Fibroblast of gingiva (primary cell): ENCODE measurements around the gene LSM2.
"Not testable (repeated sequence)": the region's sequence is repeated elsewhere in the genome, so short reads cannot be mapped to it uniquely, and the experiment has no call there.

Source experiments
- DNase-seq: peaks from one replicate; pipeline ENCODE4 v3.0.0-alpha.2; 2011; ENCODE audit warnings: low read depth

Gene LSM2

DNA sequence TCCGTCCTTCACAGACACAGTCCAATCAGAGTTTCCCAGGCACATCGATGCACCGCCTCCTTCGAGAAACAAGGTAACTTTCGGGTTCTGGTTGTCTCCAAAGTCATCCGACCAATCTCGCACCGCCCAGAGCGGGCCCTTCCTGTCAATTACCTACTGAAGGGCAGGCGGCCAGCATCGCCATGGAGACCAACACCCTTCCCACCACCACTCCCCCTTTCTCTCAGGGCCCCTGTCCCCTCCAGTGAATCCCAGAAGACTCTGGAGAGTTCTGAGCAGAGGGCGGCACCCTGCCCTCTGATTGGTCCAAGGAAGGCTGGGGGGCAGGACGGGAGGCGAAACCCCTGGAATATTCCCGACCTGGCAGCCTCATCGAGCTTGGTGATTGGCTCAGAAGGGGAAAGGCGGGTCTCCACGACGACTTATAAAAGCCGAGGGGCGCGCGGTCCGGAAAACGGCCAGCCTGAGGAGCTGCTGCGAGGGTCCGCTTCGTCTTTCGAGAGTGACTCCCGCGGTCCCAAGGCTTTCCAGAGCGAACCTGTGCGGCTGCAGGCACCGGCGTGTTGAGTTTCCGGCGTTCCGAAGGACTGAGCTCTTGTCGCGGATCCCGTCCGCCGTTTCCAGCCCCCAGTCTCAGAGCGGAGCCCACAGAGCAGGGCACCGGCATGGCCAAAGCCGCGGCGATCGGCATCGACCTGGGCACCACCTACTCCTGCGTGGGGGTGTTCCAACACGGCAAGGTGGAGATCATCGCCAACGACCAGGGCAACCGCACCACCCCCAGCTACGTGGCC lies 20.7 kb upstream of the LSM2 start, which contains the start of gene HSPA1B:
Gene HSPA1B, plus strand, starts transcription at position 453 of the 794 bp plus-strand sequence. Its CDS starts 213 bp downstream, at position 666.
- DNase-seq, result peak; percentile 100

DNA sequence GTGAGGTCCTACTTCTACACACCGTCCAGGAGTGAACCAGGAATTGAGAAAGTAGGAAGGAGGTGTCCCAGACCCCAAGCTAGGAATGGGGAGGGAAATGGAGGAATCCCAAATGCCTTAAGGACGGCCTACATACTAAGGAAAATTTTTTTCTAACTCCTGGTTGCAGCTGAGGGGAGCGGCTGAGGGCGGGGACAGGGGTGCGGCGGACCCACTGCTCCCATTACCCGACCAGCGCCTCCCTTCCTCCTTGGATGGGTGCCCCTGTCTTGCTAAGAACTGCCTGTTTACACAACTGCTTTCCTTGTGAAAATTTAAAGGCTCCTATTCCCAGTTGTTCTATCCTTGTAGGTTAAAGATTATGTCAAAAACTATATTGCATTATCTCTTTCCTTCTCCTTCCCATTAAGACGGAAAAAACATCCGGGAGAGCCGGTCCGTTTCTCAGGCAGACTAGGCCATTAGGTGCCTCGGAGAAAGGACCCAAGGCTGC lies 20.1 kb upstream of the LSM2 start:
- peak; percentile 97 for DNase-seq

DNA sequence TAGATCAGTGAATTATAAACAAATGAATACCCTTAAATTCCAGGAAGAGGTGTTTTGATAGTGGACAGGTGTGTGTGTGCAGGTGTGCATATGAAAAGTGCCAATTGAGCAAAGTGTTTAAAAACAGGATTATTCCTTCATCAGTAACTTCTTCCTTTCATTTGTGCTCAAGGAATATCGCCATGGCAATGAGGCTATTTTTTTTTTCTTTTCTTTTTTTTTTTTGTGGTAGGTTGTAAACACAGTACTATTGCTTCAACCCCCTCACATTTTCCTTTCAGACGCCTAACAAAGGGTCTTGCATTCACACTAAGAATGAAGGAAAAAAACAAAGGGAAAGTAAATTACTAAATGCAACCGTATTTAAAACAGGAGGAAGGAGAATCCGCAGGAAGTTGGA lies 18.8 kb upstream of the LSM2 start:
- DNase-seq, result no peak

DNA sequence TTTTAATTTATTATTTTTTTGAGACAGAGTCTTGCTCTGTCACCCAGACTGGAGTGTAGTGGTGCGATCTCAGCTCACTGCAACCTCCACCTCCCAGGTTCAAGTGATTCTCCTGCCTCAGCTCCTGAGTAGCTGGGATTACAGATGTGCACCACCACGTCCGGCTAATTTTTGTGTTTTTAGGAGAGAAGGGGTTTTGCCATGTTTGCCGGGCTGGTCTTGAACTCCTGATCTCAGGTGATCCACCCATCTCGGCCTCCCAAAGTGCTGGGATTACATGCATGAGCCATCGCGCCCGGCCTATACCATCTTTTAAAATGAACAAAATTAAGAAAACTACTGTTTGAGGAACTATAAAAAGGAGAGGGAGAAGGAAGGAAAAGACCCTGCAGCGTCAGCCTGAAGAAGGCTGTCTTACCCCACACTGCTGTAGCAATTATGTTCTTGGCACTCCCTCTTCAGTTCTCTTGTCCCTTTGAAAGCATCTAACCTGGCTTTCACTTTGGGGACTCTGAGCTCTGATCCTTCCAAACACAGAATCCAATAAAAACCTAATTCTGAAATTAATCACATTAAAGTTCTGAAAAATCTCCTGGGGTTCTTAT lies 16.9 kb upstream of the LSM2 start:
- DNase-seq, result not testable (repeated sequence)

DNA sequence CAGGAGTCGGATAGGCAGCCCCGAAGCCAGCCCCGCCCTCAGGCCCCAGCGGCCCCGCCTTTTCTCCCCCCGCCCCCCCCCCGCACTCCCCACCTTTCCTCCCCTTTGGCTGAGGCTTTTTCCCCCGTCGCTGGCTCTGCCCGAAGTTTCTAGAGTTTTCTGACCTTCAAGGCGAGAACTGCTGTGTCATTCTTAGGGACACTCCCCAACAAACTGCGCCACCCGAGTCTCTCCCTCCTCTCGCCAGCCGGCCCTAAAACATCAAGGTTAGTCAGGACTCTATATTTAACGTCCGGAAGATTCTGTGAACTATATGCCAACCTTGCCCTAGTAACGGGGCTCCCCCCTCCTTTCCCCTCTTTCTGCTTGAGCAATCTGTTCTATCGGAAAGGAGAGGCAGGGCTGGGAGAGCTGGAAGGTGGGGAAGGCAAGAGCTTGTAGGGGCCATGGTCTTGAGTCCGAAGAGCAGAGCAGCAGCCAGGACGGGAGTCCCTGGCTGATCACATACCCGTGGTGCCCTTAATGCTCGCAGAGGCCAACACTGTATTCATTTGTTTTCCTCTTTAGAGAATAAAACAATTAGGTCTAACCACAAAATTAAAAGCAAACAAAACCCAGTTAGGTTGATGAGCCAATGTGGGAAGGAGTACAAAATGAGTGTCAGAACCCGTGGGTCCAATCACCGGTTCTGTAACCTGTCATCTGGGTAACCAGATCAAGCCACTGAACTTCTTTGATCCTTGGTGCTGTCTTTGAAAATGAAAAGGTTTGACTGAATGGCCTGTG lies 15.5 kb upstream of the LSM2 start:
- DNase-seq, result peak; percentile 98

DNA sequence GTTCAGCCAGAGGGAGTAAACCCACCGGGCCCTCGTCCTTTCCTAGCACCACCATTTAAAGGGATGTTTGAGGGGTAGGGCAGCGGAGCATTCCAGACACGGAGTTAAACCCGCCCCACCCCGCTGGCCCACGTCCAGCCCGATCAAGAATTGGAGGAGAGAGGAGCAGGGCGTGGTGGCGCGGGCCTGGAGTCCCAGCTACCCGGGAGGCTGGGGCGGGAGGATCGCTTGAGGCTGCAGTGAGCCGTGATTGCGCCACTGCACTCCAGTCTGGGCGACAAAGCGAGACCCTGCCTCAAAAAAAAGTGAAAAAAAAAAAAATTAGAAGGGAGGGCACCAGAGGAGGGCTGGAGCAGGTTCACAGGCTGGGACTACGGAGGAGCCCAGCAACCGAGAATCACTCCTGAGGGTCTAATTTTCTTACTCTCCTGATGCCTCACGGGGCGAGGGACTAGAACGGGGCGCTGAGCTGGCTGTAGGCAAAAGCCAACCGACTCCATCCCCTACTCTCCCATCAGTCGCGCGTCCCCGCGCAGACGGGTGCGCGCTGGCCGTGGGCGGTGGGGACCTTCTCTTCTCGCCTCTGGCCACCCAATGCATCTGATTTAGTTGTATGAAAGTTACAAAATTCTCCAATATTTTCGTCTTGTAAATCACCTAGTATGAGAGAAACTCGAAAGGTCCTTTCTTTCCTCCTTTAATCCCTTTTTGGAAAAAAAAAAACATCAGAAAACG lies 14.7 kb upstream of the LSM2 start:
- DNase-seq, result no peak

DNA sequence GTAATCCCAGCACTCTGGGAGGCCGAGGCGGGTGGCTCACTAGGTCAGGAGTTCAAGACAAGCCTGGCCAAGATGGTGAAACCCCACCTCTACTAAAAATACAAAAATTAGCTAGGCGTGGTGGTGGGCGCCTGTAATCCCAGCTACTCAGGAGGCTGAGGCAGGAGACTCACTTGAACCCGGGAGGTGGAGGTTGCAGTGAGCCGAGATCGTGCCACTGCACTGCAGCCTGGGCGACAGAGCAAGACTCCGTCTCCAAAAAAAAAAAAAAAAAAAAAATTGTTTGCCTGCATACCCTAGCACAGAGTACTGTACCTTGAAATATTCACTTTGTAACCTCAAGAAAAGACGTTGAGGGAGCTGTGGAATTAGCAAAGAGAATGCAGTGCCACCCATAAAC lies 13.6 kb upstream of the LSM2 start:
- DNase-seq, result not testable (repeated sequence)

DNA sequence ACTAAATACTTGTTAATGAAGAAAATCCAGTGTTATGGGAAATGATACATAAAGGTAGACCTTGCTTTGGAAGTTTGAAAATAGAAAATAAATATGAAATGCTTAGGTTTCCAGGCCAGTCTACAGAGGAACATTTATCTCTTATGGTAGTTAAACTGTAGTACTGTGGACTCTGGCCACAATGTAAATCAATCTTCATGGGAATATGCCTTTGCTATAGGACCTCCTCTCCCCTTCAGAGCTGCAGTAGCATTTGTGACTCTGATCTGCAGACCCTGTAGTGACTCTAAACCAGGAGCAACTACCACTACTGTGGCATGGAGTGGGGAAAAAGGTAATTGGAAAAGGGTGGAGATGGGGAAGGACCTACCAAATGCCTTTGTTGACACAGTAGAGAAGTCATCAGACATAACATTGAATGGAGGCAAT lies 13.1 kb upstream of the LSM2 start:
- no peak for DNase-seq

DNA sequence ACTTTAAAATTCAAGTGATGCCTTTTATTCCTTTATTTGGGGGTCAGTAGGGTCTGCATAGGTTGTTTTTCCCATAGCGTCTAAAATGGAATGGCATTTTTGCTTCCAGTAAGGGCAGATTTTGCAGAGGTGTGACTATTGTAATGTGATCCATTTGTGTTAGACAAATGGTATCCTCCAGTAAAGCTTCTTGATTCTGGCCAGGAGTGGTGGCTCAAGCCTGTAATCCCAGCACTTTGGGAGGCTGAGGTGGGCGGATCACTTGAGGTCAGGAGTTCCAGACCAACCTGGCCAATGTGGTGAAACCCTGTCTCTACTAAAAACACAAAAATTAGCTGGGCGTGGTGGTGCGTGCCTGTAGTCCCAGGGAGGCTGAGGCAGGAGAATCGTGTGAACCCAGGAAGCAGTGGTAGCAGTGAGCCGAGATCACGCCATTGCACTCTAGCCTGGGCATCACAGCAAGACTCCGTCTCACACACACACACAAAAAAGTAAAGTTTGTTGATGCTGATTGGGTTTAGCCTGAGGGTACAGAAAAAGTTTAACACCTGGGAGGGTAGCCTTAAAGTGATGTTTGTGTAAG lies 11.3 kb upstream of the LSM2 start:
- DNase-seq, result not testable (repeated sequence)

DNA sequence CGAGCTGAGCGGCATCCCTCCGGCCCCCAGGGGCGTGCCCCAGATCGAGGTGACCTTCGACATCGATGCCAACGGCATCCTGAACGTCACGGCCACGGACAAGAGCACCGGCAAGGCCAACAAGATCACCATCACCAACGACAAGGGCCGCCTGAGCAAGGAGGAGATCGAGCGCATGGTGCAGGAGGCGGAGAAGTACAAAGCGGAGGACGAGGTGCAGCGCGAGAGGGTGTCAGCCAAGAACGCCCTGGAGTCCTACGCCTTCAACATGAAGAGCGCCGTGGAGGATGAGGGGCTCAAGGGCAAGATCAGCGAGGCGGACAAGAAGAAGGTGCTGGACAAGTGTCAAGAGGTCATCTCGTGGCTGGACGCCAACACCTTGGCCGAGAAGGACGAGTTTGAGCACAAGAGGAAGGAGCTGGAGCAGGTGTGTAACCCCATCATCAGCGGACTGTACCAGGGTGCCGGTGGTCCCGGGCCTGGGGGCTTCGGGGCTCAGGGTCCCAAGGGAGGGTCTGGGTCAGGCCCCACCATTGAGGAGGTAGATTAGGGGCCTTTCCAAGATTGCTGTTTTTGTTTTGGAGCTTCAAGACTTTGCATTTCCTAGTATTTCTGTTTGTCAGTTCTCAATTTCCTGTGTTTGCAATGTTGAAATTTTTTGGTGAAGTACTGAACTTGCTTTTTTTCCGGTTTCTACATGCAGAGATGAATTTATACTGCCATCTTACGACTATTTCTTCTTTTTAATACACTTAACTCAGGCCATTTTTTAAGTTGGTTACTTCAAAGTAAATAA lies 10.6 kb upstream of the LSM2 start:
- not testable (repeated sequence) for DNase-seq

DNA sequence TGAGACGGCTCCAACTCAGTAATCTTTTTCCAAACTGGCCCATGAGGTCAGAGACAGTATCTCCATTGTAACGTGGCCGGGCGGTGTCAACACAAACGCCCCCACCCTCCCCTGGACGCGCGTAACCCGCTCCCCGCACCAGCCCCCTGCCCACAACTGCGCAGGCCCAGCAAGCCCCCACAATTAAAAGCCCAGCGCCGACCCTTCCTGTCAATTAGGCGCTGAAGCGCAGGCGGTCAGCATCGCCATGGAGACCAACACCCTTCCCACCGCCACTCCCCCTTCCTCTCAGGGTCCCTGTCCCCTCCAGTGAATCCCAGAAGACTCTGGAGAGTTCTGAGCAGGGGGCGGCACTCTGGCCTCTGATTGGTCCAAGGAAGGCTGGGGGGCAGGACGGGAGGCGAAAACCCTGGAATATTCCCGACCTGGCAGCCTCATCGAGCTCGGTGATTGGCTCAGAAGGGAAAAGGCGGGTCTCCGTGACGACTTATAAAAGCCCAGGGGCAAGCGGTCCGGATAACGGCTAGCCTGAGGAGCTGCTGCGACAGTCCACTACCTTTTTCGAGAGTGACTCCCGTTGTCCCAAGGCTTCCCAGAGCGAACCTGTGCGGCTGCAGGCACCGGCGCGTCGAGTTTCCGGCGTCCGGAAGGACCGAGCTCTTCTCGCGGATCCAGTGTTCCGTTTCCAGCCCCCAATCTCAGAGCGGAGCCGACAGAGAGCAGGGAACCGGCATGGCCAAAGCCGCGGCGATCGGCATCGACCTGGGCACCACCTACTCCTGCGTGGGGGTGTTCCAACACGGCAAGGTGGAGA lies 8.5 kb upstream of the LSM2 start, which contains the start of the genes HSPA1A and HSPA1L:
Gene HSPA1A, plus strand, starts transcription at position 519 of the 814 bp plus-strand sequence. Its CDS starts 214 bp downstream, at position 733.
Gene HSPA1L, minus strand, starts transcription at position 259 of the 814 bp plus-strand sequence. CDS start 3,311 bp downstream, outside the sequence.
- DNase-seq, result peak; percentile 97

DNA sequence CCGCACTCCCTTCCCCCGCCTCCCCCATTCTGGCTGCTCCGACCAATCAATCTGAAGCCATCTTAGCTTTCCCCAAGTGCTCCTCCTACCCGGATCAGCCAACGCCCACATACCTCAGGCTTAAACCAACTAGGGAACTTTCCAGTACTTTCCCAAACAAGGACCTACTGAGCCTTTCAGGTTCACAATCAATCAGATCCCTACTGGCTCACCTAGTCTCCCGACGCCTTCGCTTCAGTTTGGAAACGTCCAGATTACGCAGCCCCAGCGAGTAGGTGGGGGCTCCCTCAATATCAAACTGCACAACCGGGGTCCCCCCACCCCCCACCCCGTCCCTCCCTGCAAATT lies 7.9 kb upstream of the LSM2 start:
- peak; percentile 98 for DNase-seq

DNA sequence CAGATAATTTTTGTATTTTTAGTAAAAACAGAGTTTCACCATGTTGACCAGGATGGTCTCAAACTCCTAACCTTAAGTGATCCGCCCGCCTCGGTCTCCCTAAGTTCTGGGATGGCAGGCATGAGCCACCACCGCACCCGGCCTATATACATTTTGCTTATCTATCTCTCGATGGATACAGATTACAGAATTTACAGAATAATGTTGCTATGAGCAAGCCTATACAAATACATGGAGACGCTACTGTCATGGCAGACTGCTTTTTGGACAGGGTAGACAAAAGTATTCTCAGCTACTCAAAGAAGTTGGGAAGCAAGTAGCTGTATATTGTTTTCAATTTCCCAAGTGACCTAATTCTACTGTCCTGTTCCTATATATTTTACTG lies 6.7 kb upstream of the LSM2 start:
- no peak for DNase-seq

DNA sequence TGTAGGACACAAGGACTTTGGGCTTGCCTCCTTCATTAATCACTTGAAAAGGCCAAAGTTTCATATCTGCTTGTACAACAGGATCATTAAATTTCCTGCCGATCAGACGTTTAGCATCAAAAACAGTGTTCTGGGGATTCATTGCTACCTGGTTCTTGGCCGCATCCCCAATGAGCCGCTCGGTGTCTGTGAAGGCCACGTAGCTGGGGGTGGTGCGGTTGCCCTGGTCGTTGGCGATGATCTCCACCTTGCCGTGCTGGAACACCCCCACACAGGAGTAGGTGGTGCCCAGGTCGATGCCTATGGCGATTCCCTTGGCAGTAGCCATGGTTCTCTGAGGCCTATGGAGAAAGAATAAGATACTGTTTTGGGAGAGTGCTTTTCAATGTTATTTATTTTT lies 4.9 kb upstream of the LSM2 start:
- DNase-seq, result no peak

DNA sequence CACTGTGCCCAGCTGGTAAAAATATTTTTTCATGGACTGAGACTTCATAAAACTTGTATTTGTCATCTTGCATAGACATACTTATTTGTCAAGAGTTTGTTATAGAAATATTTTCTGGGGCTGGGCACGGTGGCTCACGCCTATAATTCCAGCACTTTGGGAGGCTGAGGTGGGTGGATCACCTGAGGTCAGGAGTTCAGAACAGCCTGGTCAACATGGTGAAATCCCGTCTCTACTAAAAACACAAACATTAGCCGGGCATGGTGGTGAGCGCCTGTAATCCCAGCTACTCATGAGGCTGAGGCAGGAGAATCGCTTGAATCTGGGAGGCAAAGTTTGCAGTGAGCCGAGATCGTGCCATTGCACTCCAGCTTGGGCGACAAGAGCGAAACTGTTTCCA lies 1.8 kb upstream of the LSM2 start:
- DNase-seq, result not testable (repeated sequence)

DNA sequence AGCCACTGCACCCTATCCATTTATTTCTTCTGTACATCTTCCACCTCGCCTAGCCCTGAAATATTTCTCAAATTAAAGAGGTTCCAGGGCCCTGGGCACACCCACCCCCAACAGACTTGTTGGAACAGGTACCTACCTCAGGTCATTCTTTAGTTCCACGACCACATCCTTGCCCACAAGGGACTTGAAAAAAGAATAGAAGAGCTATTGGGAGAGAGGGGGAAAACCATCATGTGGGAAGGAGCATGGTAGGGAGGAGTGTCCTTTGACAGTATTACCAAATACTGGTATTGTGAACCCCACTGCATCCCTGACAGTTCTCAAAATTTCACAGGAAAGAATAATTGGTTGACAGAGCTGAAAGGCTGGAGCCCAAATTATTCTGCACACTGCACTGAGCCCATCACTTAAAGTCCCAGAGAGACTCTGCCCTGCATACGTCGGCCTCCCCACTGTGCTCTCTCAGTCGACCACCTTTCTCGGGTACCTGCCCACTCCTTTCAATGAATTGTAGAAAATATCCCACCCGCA lies 762 bp downstream of the LSM2 start:
- DNase-seq, result no peak

DNA sequence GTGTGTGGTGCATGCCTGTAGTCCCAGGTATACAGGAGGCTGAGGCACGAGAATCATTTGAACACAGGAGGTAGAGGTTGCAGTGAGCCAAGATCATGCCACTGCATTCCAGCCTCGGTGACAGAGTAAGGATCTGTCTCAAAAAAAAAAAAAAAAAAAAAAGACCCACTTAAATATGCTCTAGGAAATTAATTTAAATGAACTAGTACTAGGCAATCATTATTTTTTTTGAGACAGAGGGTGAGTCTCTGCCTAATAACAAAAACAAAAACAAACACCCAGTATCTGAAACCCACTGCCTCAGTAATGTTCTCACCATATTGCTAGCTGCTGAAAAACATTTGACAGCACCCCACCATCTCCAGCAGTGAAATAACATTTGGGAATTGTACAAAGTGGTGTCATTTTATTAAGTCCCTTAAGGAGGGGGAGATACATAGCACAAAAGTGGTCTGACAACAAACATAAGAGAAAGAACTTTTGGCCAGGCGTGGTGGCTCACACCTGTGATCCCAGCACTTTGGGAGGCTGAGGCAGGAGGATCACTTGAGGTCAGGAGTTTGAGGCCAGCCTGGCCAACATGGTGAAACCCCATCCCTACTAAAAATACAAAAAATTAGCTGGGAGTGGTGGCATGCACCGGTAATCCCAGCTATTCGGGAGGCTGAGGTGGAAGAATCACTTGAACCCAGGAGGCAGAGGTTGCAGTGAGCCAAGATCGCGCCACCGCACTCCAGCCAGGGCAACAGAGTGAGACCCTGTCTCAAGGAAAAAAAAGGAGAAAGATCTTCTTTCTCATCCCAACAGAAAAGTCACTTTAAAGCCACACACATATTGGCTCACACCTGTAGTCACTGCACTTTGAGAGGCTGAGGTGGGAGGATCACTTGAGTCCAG lies 5.5 kb downstream of the LSM2 start:
- DNase-seq, result not testable (repeated sequence)

DNA sequence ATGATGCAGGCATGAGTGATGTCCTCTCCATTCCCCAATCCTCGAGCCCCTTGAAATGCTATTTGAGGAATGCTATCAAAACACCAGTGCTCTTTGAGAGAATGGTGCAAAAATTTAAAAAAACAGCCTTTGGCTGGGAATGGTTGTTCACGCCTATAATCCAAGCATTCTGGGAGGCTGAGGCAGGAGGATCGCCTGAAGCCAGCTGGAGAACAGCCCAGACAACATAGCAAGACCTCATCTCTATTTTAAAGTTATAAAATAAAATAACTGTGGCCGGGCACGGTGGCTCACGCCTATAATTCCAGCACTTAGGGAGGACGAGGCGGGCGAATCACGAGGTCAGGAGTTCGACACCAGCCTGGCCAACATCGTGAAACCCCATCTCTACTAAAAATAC lies 7.0 kb downstream of the LSM2 start:
- DNase-seq, result no peak
